Measurements from ENCODE around the gene APCS.

Gene APCS, protein sequence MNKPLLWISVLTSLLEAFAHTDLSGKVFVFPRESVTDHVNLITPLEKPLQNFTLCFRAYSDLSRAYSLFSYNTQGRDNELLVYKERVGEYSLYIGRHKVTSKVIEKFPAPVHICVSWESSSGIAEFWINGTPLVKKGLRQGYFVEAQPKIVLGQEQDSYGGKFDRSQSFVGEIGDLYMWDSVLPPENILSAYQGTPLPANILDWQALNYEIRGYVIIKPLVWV

DNA sequence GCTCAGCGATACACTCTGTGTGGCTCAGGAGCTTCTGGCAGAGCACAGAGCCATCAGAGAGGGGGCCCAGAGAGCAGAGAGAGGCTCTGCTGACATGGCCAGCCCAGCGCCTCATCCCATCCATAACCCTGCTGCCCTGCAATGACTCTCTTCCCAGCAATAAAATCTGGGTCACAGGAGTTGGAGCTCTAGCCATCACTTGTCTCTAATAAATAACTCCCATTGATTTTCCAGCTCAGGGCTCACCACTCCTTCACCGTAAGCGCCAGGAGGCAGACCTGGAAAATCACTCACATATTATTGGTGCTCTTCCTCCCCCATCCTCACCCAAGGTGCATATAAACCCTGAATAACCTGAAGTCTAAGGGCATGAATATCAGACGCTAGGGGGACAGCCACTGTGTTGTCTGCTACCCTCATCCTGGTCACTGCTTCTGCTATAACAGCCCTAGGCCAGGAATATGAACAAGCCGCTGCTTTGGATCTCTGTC lies at the start of gene APCS:
TSS of gene APCS (plus strand) at position 366 of the 491 bp plus-strand sequence. CDS start at position 462, 96 bp downstream.
- DNase-seq (ENCODE audit: extremely low read depth in 1 of 2, low read depth in 1 of 2), result no peak

DNA sequence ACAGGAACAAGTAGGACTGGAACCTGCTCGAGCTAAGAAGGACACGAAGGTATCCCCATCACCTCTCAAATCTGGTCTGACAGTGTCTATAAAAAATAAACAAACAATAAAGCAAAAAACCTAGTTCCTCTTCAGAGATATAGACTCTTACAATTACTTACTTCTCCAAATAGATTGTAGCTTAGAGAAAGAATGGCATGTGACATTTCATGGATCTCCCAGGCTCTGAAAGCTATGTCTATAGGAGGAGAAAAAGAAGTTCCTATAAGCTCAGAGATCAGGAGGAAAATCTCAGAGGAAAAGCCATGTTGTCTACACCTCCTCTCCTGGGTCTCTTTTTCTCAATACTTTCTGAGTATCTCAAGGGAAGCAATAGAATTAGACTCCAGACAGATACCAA lies 39.5 kb upstream of the APCS start:
- no peak for DNase-seq (ENCODE audit: extremely low read depth in 1 of 2, low read depth in 1 of 2)

DNA sequence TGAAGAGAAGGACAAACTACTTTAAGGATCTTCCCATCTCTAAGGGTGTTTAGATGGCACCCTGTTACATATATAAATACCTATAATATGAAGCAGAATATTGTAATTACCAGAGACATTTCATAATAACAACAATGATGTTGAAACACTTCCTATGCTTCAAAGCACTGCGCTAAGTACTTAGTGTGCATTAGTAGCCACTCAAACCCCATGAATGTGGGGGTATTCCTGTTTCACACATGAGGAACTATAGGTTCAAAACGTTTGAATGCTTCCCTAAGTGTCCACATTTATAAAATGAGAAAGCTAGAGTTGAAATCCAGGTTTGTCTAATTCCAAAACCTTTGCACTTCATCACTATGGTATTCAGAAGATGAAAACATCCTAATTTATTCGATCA lies 33.4 kb upstream of the APCS start:
- no peak for DNase-seq (ENCODE audit: extremely low read depth in 1 of 2, low read depth in 1 of 2)

DNA sequence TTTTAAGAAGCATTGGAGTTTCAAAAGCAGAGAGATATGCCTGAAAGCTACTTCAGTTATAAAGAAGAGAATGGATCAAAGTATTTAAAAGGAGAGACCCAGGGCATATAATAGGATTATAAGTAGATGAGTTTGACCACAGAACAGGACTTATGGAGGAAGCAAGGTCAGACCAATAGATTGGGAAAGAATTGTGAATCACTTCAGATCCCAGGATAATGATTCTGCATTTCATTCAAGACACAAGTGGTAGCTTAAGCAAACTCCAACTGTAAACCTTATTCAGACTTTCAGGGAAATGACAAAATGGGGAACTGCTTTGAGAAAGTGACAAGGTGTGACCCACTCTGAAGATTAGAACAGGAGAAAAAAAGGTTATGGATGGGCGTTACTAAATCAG lies 32.9 kb upstream of the APCS start:
- no peak for DNase-seq (ENCODE audit: extremely low read depth in 1 of 2, low read depth in 1 of 2)

DNA sequence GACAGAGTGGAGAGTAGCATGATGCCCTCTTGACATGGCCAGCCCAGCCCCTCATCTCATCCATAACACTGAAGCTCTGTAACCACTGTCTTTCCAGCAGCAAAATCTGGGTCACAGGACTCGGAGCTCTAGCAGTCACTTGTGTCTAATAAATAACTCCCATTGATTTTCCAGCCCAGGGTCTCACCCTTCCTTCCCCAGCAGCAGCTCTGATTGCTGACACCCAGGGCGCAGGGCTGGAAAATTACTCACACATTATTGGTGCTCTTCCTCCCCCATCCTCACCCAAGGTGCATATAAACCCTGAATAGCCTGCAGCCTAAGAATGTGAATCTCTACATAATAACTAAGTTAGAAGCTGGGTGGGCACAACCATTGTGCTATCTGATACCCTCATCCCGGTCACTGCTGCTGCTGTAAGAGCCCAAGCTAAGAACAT lies 30.7 kb upstream of the APCS start:
- DNase-seq (ENCODE audit: extremely low read depth in 1 of 2, low read depth in 1 of 2), result no peak

DNA sequence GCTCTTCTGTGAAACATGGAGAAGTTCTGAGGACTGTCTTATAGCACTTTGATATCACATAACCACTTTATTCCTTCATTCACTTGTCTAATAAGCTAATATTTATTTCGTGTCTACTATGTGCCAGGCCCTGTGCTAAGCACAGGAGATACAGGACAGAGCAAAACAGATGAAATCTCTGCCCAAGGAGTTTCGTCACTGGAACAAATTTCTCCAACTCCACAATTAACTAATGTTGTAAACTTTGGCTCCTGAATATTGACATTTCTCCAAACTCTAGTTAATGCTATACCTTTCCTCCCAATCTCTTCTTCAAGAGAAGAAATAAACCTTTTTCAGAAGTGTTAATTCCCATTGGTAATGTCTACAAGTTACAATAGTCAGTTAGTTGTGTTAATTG lies 27.0 kb upstream of the APCS start:
- DNase-seq (ENCODE audit: extremely low read depth in 1 of 2, low read depth in 1 of 2), result no peak

DNA sequence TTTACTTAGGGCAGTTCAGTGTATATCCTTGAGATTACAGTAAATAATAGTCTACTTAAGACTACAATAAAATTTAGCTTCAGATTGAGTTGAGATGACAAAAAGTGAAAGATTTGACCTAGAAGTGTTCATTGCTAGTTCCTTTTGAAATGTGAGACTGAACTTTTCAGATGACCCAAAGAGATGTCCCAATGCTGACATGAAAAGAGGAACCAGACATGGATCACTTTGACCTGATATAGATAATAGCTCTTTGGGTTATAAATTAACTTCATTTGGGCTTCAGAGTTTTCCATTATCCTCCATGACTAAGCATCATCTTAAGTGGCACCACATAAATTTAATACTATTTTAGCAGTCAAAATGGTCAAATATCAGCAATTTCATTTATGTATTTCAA lies 26.1 kb upstream of the APCS start:
- no peak for DNase-seq (ENCODE audit: extremely low read depth in 1 of 2, low read depth in 1 of 2)

DNA sequence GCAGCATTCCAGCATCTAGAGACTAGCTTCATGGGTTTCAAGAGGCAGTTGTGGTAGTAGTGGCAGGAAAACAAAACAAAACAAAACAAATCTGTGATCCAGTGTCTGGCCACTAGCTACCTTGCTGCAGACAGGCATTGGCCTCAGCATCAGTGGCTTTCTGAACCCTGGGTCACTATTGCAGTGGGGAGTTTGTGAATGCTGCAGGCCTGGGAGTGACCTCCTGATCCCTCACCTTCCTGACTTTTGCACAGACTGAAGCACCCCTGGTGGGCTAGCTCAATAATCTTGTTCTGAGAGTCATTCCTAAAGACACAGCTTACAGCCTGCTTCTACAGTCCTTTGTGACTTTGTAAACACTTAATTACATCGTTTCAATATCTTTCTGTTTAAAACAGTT lies 24.9 kb upstream of the APCS start:
- DNase-seq (ENCODE audit: extremely low read depth in 1 of 2, low read depth in 1 of 2), result no peak

DNA sequence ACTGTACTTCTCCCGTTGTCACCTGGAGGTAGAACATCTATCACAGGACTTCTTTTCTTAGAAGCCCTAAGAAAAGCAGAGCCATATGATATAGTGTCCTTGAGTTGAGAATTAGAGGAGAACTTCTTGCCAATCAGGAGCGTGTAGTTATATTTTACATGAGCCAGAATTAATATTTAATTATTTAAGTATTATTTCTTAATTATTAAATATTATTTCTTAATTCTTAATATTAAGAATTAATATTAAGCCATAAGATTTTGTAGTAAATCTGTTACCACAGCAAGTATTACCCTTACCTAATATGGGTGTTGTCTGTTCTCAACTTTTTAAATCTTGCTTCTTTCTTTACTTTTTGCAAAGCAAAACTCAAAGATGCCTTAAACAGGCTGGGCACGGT lies 10.2 kb upstream of the APCS start:
- no peak for DNase-seq (ENCODE audit: extremely low read depth in 1 of 2, low read depth in 1 of 2)

DNA sequence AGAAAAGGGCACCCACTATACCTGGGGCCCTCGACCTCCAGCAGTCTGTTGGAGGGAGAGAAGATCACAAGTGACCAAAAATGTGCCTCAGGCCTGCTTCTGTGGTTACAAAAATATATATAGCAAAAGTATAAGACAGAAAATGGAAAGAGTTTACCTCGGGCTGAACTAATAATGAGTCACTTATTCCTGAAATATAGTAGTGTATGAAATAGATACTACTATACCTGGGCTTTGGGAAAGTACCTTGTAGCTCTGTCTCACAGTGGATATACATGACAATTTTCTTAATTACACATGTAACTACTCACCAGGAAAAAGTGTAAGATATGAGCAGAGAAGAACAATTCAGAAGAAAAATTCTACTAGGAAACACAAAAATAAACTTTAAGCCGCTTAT lies 7.3 kb upstream of the APCS start:
- DNase-seq (ENCODE audit: extremely low read depth in 1 of 2, low read depth in 1 of 2), result no peak

DNA sequence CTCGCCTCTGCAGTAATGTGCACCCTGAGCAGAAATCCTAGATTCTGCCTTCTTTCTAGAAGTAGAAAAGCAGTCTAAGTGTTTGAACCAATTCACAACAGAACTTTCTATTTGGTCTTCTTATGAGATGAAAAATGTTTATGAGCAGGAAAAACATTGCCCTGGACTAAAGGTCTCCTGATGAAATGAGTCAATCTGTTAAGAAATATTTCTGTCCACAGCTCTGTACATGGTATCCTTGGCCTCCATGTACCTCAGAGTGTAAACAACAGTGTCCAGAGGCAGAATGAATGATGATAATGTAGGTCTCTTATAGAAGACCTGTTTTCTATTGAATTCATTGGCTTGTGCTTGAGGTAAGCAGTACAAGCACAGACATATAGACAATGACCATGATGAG lies 6.2 kb upstream of the APCS start:
- DNase-seq (ENCODE audit: extremely low read depth in 1 of 2, low read depth in 1 of 2), result no peak

DNA sequence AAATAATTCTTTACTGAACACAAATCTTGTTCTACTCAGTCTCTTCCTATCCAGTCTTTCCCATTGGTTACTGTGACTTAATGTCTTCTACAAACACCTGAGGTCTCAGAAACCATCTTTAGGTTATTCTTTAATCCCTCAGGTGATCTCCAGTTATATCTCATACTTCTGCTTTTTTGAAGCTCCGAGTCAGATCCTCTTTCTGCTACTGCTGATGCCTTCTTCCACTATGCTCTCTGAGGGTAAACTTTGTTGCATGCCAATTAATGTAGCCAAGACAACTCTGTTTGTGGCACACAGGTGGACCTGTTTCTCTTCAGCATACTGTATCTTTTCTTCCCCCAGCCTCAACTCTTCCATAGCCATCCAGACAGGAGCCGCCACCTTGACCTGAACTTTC lies 3.1 kb upstream of the APCS start:
- no peak for DNase-seq (ENCODE audit: extremely low read depth in 1 of 2, low read depth in 1 of 2)

DNA sequence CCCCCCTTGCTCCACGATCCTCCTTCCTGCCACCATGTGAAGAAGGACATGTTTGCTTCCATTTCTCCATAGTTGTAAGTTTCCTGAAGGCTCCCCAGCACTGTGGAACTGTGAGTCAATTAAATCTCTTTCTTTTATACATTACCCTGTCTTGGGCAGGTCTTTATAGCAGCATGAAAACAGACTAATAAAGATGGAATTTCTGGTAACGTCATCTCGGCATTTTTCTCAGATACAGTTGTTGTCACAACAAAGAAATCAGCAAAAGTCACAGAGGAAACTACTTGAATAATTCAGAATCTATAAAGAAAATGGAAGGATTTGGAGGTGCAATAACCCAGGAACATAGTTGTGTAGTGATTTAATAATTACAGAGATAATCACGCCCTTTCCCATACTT lies 4.4 kb downstream of the APCS start:
- DNase-seq (ENCODE audit: extremely low read depth in 1 of 2, low read depth in 1 of 2), result no peak

DNA sequence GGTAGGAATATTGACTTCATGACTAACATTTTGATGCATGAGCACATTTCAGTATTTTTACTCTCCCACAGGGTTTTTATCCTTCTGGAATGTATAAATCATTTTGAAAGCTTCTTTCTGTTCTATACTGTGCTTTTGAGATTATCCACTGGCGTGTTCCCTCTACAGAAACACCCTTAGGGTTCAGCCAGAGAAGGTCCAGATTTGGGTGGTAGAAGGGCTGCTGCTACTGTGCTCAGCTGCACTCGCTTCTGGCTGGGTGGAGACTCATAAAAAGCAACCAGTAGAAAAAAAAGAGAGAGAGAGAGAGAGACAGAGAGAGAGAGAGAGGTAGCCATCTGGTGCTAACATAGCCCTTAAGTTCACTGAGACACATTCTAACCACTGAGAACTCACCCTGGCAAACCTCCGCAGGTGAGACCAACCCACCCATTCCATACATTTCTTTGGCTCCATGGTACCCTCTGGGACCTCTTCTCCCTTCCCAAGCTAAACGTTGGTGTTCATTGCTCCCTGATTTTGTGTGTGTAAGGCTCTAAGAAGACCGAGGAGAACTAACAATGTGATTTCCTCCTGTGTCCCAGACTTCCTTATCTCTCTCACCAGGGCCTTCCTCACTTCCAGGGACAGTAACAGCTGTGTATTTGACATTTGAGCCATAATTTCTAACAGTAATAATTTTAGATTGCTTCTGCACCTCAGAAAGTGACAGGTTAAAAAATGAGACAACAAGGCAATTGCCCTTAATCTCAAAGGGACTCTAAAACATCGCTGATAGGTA lies 7.2 kb downstream of the APCS start:
- no peak for DNase-seq (ENCODE audit: extremely low read depth in 1 of 2, low read depth in 1 of 2)

DNA sequence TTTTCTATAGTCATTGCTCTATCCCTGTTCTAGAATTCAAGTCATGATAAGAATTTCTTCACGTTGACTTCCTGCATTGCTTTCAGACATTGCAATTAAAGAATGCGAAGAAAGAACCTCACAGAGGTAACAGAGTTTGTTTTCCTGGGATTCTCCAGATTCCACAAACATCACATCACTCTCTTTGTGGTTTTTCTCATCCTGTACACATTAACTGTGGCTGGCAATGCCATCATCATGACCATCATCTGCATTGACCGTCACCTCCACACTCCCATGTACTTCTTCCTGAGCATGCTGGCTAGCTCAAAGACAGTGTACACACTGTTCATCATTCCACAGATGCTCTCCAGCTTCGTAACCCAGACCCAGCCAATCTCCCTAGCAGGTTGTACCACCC lies 10.6 kb downstream of the APCS start:
- no peak for DNase-seq (ENCODE audit: extremely low read depth in 1 of 2, low read depth in 1 of 2)

DNA sequence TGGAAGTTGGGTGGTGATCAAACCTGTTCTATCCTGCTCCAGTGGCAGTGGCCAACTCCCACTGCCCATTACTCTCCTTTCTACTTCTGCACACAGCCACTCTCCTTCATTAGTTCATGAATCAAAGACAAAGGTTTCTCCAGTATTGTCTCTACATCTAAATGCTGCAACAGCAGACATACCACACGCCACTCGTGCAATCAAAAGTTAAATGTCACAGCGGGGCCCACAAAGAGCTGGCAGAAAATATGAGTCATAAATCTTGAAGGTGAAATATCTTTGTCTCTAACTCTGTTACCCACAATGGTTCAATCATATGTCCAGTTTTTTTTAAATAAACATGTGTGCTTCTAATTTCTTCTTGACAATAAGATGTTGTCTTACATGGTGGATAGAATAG lies 13.3 kb downstream of the APCS start:
- no peak for DNase-seq (ENCODE audit: extremely low read depth in 1 of 2, low read depth in 1 of 2)

DNA sequence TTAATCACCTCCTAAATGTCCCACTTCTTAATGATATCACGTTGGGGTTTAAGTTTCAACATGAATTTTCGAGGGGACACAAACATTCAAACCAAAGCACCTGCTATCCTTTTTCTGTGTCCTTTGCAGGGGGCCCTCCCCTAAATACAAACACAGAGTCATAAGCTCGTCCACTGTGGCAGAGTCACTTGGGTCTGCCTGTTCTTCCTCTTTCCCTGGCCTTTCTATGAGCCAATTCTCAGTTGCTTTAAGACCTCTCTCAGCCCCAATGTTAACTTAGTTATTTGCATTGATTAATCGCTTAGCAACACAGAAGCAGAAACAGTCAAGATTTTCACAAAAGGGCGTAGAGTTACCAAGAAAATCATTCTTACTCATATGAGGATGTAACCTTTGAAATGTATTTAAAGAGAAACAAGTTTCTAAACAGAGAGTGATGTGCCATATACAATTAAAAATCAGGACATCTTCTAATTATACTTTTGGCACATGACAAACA lies 14.9 kb downstream of the APCS start:
- no peak for DNase-seq (ENCODE audit: extremely low read depth in 1 of 2, low read depth in 1 of 2)

DNA sequence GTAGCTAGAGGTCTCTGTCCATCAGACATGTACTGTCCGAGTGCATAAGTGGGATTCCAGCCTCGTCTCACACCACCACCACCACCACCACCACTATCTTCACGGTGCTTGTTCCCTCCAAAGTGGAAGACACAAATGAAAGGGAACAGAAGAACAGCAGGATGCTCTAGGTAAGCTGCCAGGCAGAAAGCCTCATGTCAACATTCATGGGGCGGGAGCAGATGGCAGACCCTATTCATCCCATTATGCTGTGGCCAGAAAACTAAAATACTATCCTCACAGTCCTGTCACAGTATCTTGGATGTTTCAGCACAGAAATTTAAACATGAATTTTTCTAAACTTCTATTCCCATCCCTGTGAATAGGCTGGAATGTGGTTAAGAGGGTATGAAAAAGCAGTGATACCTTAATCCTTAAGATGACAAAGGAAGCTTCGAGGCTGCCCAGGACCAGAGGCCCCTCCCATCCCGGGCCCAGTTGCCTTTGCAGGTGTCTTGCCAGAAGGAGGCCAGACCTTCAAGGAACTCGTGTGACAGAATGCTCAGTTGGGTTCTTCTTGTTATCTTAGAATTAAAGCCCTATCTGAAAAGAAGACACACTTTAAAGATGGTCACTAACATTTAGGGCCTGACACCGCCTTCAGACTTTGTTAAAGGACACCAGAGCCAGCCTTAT lies 24.7 kb downstream of the APCS start:
- no peak for DNase-seq (ENCODE audit: extremely low read depth in 1 of 2, low read depth in 1 of 2)

DNA sequence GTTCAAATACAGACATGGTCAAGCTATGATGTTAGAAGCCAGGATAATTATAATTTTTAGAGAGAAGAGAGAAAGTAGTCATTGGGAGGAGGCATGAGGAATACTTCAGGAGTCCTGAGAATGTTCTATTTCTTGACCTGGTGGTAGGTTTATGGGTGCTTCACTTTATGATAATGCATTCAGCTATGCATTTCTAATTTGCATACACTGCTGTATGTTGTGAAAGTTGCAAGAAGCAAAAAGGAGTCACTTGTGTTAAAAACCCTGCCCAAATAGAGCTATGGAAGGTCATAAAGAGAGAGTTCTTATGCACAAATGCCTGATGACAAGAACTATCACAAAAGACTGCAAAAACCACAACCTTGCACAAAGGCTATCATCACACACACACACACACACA lies 45.3 kb downstream of the APCS start:
- DNase-seq (ENCODE audit: extremely low read depth in 1 of 2, low read depth in 1 of 2), result no peak

All from activated CD8-positive, alpha-beta memory T cell treated with anti-CD3 and anti-CD28 coated beads for 1 hour (primary cell).